NCI-H524 (cell line): ENCODE data around the gene DEFB115.
"Not testable (repeated sequence)": the region's sequence is repeated elsewhere in the genome, so short reads cannot be mapped to it uniquely, and the experiment has no call there.

Experiments used
- DNase-seq, 2 experiments: peaks; one replicate each; lab custom pipeline; 2025; lab: John Stamatoyannopoulos, UW

DEFB115 gene

DNA sequence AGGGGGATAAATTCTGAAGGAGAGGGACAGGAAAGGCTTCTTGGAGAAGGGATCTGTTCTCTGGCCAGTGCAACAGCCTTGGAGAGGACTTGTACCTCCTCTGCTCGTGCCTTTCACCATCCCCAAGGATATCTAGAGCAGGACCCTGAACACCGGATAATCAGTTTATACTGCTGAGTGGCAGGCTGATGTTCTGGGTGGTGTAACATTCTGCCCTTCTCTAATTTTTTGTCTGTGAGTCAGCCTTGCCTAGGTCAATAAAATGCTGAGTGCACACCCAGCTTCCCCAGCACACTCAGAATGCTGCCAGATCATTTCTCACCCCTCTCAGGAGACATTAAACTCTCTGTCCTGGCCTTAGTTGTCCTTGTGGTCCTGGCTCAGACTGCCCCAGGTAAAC lies at the start of gene DEFB115:
Gene DEFB115, plus strand, starts transcription at position 301 of the 400 bp plus-strand sequence. Its CDS starts 0 bp downstream, at position 301.
- DNase-seq: no peak

- DNase-seq: no peak
Measured at GRCh38 chr20:31236953-31237352, 20.5 kb upstream of the DEFB115 start.

- no peak for DNase-seq
Measured at GRCh38 chr20:31237763-31238162, 19.7 kb upstream of the DEFB115 start.

DNA sequence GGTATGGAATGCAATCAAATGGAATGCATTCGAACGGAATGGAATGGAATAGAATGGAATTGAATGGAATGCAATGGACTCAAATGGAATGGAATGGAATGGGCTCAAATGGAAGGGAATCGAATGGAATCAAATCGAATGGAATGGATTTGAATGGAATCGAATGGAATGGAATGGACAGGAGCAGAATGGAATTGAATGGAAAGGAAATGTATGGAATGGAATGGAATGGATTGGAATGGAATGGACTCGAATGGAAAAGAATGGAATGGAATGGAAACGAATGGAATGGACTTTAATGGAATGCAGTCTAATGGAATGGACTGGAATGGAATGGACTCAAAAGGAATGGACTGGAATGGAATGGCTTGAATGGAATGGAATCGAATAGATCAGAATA lies 18.3 kb upstream of the DEFB115 start:
- no peak for DNase-seq

- DNase-seq: no peak
Measured at GRCh38 chr20:31256959-31257358, 505 bp upstream of the DEFB115 start.

DNA sequence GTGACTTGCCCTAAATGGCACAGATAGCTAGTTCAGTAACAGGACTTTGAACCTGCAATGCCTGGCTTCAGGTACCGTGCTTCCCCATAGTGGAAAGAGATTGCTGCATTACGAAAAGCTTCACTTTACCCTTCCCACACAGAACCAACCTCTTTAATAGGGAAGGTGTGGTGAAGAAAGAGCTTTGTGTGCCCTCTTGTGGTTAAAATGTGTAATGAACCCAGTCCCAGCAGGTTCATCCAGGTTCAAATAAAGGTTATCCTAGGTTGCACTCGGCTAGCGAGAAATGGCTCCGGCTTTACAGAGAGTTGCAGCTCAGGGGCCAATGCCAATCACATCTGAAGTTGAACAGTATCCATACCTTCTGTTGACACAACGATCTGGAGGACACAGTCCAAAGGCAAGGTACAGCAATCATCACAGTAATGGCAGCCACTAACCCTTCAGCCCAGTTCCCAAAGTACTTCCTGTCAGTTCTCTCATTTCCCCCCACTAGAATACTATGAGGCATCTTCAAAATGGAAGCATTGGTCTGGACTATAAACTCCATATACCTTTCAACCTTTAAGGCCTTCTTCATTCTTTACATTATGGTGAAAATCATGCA lies 3.0 kb downstream of the DEFB115 start:
- peak; percentile 7 to 39 for DNase-seq

GRCh38 chr20:31274441-31274840 lies 17.0 kb downstream of the DEFB115 start:
- no peak for DNase-seq

GRCh38 chr20:31278178-31278577 lies 20.7 kb downstream of the DEFB115 start:
- DNase-seq: no peak

DNA sequence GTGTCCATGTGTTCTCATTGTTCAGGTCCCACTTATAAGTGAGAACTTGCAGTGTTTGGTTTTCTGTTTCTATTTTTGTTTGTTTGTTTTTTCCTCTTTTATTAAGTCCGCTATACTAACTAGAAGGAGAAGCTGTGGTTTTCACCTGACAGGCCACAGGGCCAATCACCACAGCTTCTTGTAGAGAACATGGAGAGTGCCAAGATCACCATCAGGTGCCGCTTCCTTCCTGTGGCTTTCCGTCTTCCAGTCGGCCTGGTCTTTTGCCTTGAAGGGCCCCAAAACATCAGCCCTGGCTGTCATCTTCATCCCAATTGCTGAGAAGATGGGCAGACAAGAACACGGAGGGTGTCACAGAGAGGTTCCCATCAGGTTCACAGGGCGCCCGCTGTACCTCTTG lies 27.5 kb downstream of the DEFB115 start:
- DNase-seq: not testable (repeated sequence)

DNA sequence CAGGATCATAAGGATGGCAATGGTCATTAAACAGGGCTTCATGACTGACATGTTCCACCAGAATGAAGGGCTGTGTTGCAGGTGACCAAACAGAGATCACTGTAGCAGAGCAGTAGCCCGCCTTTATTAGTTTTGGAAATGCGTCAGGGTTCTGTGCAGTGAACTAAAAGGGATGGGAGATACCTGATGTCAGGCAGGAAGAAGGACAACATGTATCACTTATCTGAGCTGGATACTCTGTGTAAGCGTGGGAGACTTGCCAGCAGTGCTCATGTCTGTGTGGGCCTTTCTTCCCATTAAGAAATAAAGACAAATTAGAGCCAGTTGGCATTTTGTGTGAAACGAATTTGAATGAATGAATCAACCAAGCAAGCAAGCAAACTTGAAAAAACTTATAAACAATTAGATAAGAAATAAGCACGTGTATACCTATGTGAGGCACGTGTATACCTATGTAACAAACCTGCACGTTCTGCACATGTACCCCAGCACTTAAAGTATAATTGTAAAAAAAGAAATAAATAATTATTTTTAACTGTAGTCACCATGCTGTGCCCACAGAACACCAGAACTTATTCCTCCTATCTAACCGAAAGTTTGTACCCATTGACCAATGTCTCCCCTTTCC lies 51.2 kb downstream of the DEFB115 start, which contains the start of gene DEFB116:
Gene DEFB116, minus strand, starts transcription at position 51 of the 628 bp plus-strand sequence. Its CDS starts 0 bp downstream, at position 51.
- DNase-seq: no peak
